HG03045 (cell line): ENCODE results near the gene UBN2.

Experiments used
- ATAC-seq: cut with Tn5 transposase; IDR thresholded peaks from one replicate; pipeline ENCODE4 v1.9.1; 2021; ENCODE audit warnings: mild to moderate bottlenecking, moderate library complexity; ENCODE audit not compliant: unreplicated experiment

The UBN2 gene

DNA sequence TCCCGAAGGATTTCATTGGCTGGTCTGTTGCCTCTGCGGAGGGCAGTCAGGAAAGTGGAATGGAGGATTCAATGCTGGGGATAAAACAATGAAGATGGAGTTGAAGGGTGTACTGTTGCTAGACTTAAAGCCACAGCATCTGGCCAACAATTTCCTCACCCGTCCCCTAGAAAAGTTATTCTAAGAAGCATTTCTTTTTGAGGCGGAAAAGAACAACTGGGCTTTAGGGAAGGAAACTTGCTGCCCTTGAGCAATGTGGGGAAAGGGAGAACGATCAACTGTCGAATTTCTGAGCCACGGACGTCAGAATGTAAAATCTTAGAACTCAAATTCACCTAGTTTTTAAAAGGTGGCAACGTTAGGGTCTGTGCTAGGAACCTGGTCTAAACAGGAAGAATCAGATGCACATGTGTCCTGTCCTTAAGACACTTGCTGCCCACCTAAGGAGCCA is 110.8 kb downstream of the UBN2 start:
- ATAC-seq: no peak

DNA sequence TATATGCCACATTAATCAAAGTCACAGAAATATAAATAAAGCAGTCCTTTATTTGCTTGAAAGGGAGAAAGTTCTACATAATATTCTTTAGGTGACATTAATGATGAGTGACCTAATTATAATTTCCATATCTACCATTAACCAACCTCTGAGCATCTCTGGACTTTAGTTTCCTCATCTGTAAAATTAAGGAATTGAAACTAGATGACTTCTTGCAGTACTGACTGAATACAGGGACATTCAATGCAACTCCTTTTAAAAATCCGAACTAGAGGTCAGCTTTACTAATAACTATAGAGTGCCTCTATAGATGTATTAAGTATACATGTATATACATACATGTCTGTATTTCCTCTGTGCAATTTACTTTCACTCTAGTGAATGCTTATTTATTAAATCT is 114.0 kb downstream of the UBN2 start:
- no peak for ATAC-seq

DNA sequence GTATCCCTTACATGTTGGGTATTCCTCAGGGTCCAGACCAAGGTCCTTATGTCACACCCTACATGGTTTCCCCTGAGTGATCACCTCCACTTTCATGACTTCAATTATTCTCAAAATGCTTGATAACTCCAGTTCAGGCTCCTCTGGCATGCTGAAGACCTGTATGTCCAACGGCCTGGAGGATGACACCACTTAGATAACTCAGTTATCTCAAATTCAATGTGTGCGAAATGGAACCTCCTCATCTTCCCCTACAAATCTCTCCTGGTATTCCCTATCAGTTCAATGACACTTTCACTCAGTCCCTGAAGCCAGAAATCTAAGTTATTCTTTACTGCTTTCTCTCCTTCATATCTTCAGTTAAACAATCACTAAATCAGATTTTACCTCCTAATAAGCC is 120.0 kb downstream of the UBN2 start:
- ATAC-seq: no peak

DNA sequence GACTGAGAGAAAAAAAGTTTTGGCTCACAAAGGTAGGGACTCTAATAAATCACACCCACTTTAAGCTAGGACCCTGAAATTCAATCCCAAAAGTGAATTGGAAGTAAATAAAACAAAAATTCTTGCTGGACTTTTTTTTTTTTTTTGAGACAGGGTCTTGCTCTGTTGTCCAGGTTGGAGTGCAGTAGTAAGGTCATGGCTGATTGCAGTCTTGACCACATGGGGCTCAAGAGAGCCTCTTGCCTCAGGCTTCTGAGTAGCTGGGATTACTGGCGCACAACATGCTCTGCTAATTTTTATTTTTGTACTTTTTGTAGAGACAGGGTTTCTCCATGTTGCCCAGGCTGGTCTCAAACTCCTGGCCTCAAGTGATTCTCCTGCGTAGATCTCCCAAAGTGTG is 123.7 kb downstream of the UBN2 start:
- no peak for ATAC-seq

DNA sequence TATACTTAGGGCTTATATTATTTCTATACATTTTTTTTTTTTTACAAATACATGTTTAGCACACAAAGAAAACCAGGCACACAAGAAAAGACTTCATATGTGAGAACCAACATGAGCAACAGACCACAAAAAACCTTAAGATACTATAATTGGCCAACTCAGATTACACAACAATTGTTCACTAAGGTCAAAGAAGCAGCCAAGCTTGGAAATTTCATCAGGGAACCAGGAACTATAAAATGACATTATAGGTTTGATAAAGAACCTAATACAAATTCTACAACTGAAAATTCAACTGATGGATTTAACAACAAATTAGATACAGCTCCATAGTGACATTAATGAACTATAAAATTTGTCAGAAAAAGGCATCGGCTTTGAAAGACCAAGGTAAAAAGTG is 124.3 kb downstream of the UBN2 start:
- ATAC-seq: no peak
